Liver (tissue), 9 donors: Measurements from ENCODE around the gene SLC25A10. TPM values are rescaled to one million over a fixed set of nuclear protein-coding genes. Genes with fewer than 3 reads are reported as not detected.

Experiments
- DNase-seq: peaks from one replicate; pipeline ENCODE4 v3.0.0-alpha.2; 2017; ENCODE audit warnings: low spot score
- H3K27ac ChIP-seq, 2 donors: one replicate each; pipeline ENCODE4 v1.7.0; 2013; ENCODE audit warnings: inconsistent platforms in 2 of 2, low read length in 2 of 2, control low read depth in 1 of 2, low read depth in 1 of 2, mild to moderate bottlenecking in 1 of 2
- H3K27me3 ChIP-seq, 4 donors: one replicate each; pipeline versions ENCODE4 v1.6.1 to v1.7.0; 2013; ENCODE audit warnings: low read length in 3 of 4, inconsistent platforms in 1 of 4, mild to moderate bottlenecking in 1 of 4, moderate library complexity in 1 of 4; ENCODE audit not compliant: control insufficient read depth in 4 of 4, insufficient read depth in 4 of 4
- H3K36me3 ChIP-seq, 4 donors: one replicate each; pipeline versions ENCODE4 v1.6.1 to v1.7.0; 2013; ENCODE audit warnings: low read length in 3 of 4, mild to moderate bottlenecking in 3 of 4, low read depth in 1 of 4, moderate library complexity in 1 of 4; ENCODE audit not compliant: control insufficient read depth in 4 of 4, insufficient read depth in 3 of 4
- H3K4me1 ChIP-seq, 4 donors: one replicate each; pipeline versions ENCODE4 v1.6.1 to v1.7.0; 2013; ENCODE audit warnings: low read length in 3 of 4, mild to moderate bottlenecking in 3 of 4, moderate library complexity in 1 of 4; ENCODE audit not compliant: control insufficient read depth in 4 of 4, insufficient read depth in 4 of 4
- H3K4me3 ChIP-seq, 3 donors: one replicate each; pipeline versions ENCODE4 v1.6.1 to v1.7.0; 2013; ENCODE audit warnings: low read length in 3 of 3, control low read depth in 1 of 3, low read depth in 1 of 3, mild to moderate bottlenecking in 1 of 3
- H3K9ac ChIP-seq, 2 donors: one replicate each; pipeline ENCODE4 v1.7.0; 2013; ENCODE audit warnings: low read length in 2 of 2, mild to moderate bottlenecking in 2 of 2, moderate library complexity in 2 of 2, control low read depth in 1 of 2, low read depth in 1 of 2
- H3K9me3 ChIP-seq, 4 donors: one replicate each; pipeline versions ENCODE4 v1.6.1 to v1.7.0; 2013; ENCODE audit warnings: low read length in 3 of 4; ENCODE audit not compliant: control insufficient read depth in 4 of 4
- CTCF ChIP-seq: fragments of 150-350 bp; IDR thresholded peaks from 2 replicates; pipeline ENCODE4 v1.5.1; 2017; ENCODE audit warnings: improper control_type of control experiment, low read depth, low read length; ENCODE audit not compliant: missing input control
- EGR1 ChIP-seq, 2 donors: IDR thresholded peaks; 2 replicates each; pipeline ENCODE4 v1.6.1; 2016 to 2018; ENCODE audit warnings: antibody characterized with exemption in 2 of 2, low read depth in 2 of 2
- FOXA1 ChIP-seq: IDR thresholded peaks from 2 replicates; pipeline ENCODE4 v1.6.1; 2016; ENCODE audit warnings: antibody characterized with exemption
- FOXA2 ChIP-seq: IDR thresholded peaks from 2 replicates; pipeline ENCODE4 v1.6.1; 2016; ENCODE audit warnings: antibody characterized with exemption
- GABPA ChIP-seq, 2 donors: IDR thresholded peaks in 1 of 2; conservative IDR thresholded peaks in 1 of 2; 2 replicates each; pipeline ENCODE4 v1.6.1; 2016; ENCODE audit warnings: antibody characterized with exemption in 2 of 2, mild to moderate bottlenecking in 1 of 2, moderate library complexity in 1 of 2
- HNF4A ChIP-seq, 2 donors: conservative IDR thresholded peaks; 2 replicates each; pipeline ENCODE4 v1.6.1; 2016; ENCODE audit warnings: antibody characterized with exemption in 2 of 2, mild to moderate bottlenecking in 2 of 2
- HNF4G ChIP-seq: IDR thresholded peaks from 2 replicates; pipeline ENCODE4 v1.6.1; 2016; ENCODE audit warnings: antibody characterized with exemption
- JUND ChIP-seq, 2 donors: IDR thresholded peaks; 2 replicates each; pipeline ENCODE4 v1.6.1; 2016; ENCODE audit warnings: antibody characterized with exemption in 2 of 2
- NR2F2 ChIP-seq: IDR thresholded peaks from 2 replicates; pipeline ENCODE4 v1.6.1; 2016; ENCODE audit warnings: antibody characterized with exemption
- RAD21 ChIP-seq, 2 donors: IDR thresholded peaks; 2 replicates each; pipeline ENCODE4 v1.6.1; 2016; ENCODE audit warnings: antibody characterized with exemption in 2 of 2, mild to moderate bottlenecking in 2 of 2
- REST ChIP-seq: IDR thresholded peaks from 2 replicates; pipeline ENCODE4 v1.6.1; 2016; ENCODE audit warnings: antibody characterized with exemption, mild to moderate bottlenecking
- RXRA ChIP-seq, 2 donors: IDR thresholded peaks; 2 replicates each; pipeline ENCODE4 v1.6.1; 2017 to 2018; ENCODE audit warnings: antibody characterized with exemption in 2 of 2, mild to moderate bottlenecking in 1 of 2
- SP1 ChIP-seq: IDR thresholded peaks from 2 replicates; pipeline ENCODE4 v1.6.1; 2018; ENCODE audit warnings: antibody characterized with exemption, mild to moderate bottlenecking
- TAF1 ChIP-seq: conservative IDR thresholded peaks from 2 replicates; pipeline ENCODE4 v1.6.1; 2016; ENCODE audit warnings: antibody characterized with exemption, mild to moderate bottlenecking
- YY1 ChIP-seq: IDR thresholded peaks from 2 replicates; pipeline ENCODE4 v1.6.1; 2016; ENCODE audit warnings: antibody characterized with exemption, mild to moderate bottlenecking
- ZBTB33 ChIP-seq: IDR thresholded peaks from 2 replicates; pipeline ENCODE4 v1.6.1; 2016; ENCODE audit warnings: antibody characterized with exemption
- WGBS: extraction: QIAGEN DNeasy Blood & Tissue Kit; methylation state at CpG from one replicate; pipeline ENCODE4 v1.1.7; 2013; 5-methylcytosine and 5-hydroxymethylcytosine counted together
- polyA plus RNA-seq, 2 donors: library from polyadenylated mRNA; stranded (reverse) in 1 of 2; unstranded in 1 of 2; fragments of 200-250 nt in 1 of 2; fragments of >200 nt in 1 of 2; fragmentation: Nextera tagmentation in 1 of 2; extraction: Ambion mirVana in 1 of 2; gene quantifications; one replicate each; pipeline versions ENCODE4 v1.2.1 to v1.2.3, GENCODE V29; 2013 to 2015
- total RNA-seq, 2 donors: library from RNA; depleted of rRNA; stranded (reverse); fragments of >200 nt; gene quantifications; one replicate each; pipeline ENCODE4 v1.2.3, GENCODE V29; 2014
- TF ChIP-seq, protein P1 (sequence below): IDR thresholded peaks from 2 replicates; pipeline ENCODE4 v1.6.1; 2016; ENCODE audit warnings: antibody characterized with exemption
- TF ChIP-seq, protein P2 (sequence below): IDR thresholded peaks from 2 replicates; pipeline ENCODE4 v1.6.1; 2016; ENCODE audit warnings: antibody characterized with exemption
- donor health status: healthy.
- donor health status: healthy.
- donor health status: healthy.
- donor health status: healthy.
- donor health status: healthy.

SLC25A10 gene
- total and polyA plus RNA-seq, 4 donors, result 19.8 to 54.6 (median 44.0) TPM

- 92% methylated on average over 35 of the region's 35 CpGs for WGBS
Observed at GRCh38 chr17:81693509-81694210, 18.4 kb upstream of the SLC25A10 start.

GRCh38 chr17:81694810-81695209 is 17.3 kb upstream of the SLC25A10 start:
- Histone ChIP-seq H3K27me3 (no peaks in the 10 kb centered on the region), H3K36me3 (peaks cover 16 to 93% (median 27%) of the 10 kb centered on the region in 4 donors), H3K4me1 (no peaks in the 10 kb centered on the region), H3K9ac (no peak overlapping the region), H3K4me3 (no peak overlapping the region), H3K27ac (no peak overlapping the region), H3K9me3 (no peaks in the 10 kb centered on the region)
- DNase-seq, result no peak
- 94% methylated on average over 19 of the region's 19 CpGs for WGBS
- no peak for TF ChIP-seq YY1
- TF ChIP-seq, protein P1, sequence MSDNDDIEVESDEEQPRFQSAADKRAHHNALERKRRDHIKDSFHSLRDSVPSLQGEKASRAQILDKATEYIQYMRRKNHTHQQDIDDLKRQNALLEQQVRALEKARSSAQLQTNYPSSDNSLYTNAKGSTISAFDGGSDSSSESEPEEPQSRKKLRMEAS, result no peak
- no peak for TF ChIP-seq GABPA (IDR thresholded peaks at IDR 0.05 in 1 of 2, conservative IDR thresholded peaks at IDR 0.05 in 1 of 2)
- no peak for TF ChIP-seq NR2F2
- TF ChIP-seq RXRA (IDR thresholded peaks at IDR 0.05), result no peak
- no peak for TF ChIP-seq HNF4A (conservative IDR thresholded peaks at IDR 0.05)
- no peak for TF ChIP-seq CTCF
- TF ChIP-seq JUND (IDR thresholded peaks at IDR 0.05), result no peak
- no peak for TF ChIP-seq TAF1
- TF ChIP-seq ZBTB33, result no peak
- TF ChIP-seq, protein P2, sequence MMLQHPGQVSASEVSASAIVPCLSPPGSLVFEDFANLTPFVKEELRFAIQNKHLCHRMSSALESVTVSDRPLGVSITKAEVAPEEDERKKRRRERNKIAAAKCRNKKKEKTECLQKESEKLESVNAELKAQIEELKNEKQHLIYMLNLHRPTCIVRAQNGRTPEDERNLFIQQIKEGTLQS, result no peak
- no peak for TF ChIP-seq REST
- no peak for TF ChIP-seq RAD21 (IDR thresholded peaks at IDR 0.05)
- TF ChIP-seq FOXA1, result no peak
- no peak for TF ChIP-seq EGR1 (IDR thresholded peaks at IDR 0.05; ENCODE audit: low read depth in 2 of 2)
- TF ChIP-seq SP1, result no peak
- no peak for TF ChIP-seq FOXA2

More at GRCh38 chr17:81693509-81694210, 18.4 kb upstream of the SLC25A10 start:
- Histone ChIP-seq H3K27me3 (no peaks in the 10 kb centered on the region), H3K4me3 (no peak overlapping the region), H3K27ac (no peak overlapping the region), H3K9me3 (no peaks in the 10 kb centered on the region), H3K36me3 (peaks cover 15 to 99% (median 27%) of the 10 kb centered on the region in 4 donors), H3K4me1 (no peaks in the 10 kb centered on the region), H3K9ac (no peak overlapping the region)
- no peak for TF ChIP-seq ZBTB33
- no peak for TF ChIP-seq GABPA (IDR thresholded peaks at IDR 0.05 in 1 of 2, conservative IDR thresholded peaks at IDR 0.05 in 1 of 2)
- no peak for TF ChIP-seq JUND (IDR thresholded peaks at IDR 0.05)
- TF ChIP-seq HNF4A (conservative IDR thresholded peaks at IDR 0.05), result no peak
- TF ChIP-seq NR2F2, result no peak
- TF ChIP-seq, protein P2, result no peak
- TF ChIP-seq TAF1, result no peak
- no peak for TF ChIP-seq FOXA2
- TF ChIP-seq YY1, result no peak
- TF ChIP-seq RXRA (IDR thresholded peaks at IDR 0.05), result no peak
- TF ChIP-seq HNF4G, result no peak
- DNase-seq, result no peak
